GM18508 (cell line): Measurements from ENCODE around the gene METTL15.
"Not testable (repeated sequence)": the region's sequence is repeated elsewhere in the genome, so short reads cannot be mapped to it uniquely, and the experiment has no call there.

Experiments
- ATAC-seq: cut with Tn5 transposase; IDR thresholded peaks from one replicate; pipeline ENCODE4 v1.9.1; 2021; ENCODE audit warnings: moderate number of reproducible peaks; ENCODE audit not compliant: insufficient read depth, unreplicated experiment

The METTL15 gene

GRCh38 chr11:28107750-28108618, at the start of gene METTL15, which contains the start of gene KIF18A:
Gene METTL15 (plus strand): TSS chr11:28108388. CDS start chr11:28113335, 4,947 bp downstream.
Gene KIF18A (minus strand): TSS chr11:28108156. CDS start chr11:28097947, 10,209 bp downstream.
- ATAC-seq, result peak; percentile 92

- no peak for ATAC-seq
Observed at GRCh38 chr11:28071305-28071704, 36.9 kb upstream of the METTL15 start.

GRCh38 chr11:28072321-28072720, 35.9 kb upstream of the METTL15 start:
- no peak for ATAC-seq

GRCh38 chr11:28077521-28077920, 30.7 kb upstream of the METTL15 start:
- ATAC-seq, result no peak

- ATAC-seq, result no peak
Observed at GRCh38 chr11:28083118-28083517, 25.1 kb upstream of the METTL15 start.

- no peak for ATAC-seq
Observed at GRCh38 chr11:28086569-28086968, 21.6 kb upstream of the METTL15 start.

- not testable (repeated sequence) for ATAC-seq
Observed at GRCh38 chr11:28087192-28087591, 21.0 kb upstream of the METTL15 start.

- not testable (repeated sequence) for ATAC-seq
Observed at GRCh38 chr11:28087693-28088092, 20.5 kb upstream of the METTL15 start.

GRCh38 chr11:28089378-28089777, 18.8 kb upstream of the METTL15 start:
- no peak for ATAC-seq

GRCh38 chr11:28090052-28090749, 18.0 kb upstream of the METTL15 start:
- no peak for ATAC-seq

GRCh38 chr11:28092786-28093185, 15.4 kb upstream of the METTL15 start:
- no peak for ATAC-seq

- no peak for ATAC-seq
Observed at GRCh38 chr11:28098257-28098656, 9.9 kb upstream of the METTL15 start.

GRCh38 chr11:28099715-28100114, 8.5 kb upstream of the METTL15 start:
- no peak for ATAC-seq

GRCh38 chr11:28100665-28101064, 7.5 kb upstream of the METTL15 start:
- no peak for ATAC-seq

GRCh38 chr11:28102300-28102699, 5.9 kb upstream of the METTL15 start:
- not testable (repeated sequence) for ATAC-seq

- ATAC-seq, result no peak
Observed at GRCh38 chr11:28104425-28104824, 3.8 kb upstream of the METTL15 start.

GRCh38 chr11:28104984-28105383, 3.2 kb upstream of the METTL15 start:
- no peak for ATAC-seq

- no peak for ATAC-seq
Observed at GRCh38 chr11:28105869-28106268, 2.3 kb upstream of the METTL15 start.

GRCh38 chr11:28106353-28107043, 1.7 kb upstream of the METTL15 start:
- no peak for ATAC-seq

- ATAC-seq, result peak; percentile 0
Observed at GRCh38 chr11:28107191-28107749, 918 bp upstream of the METTL15 start.
